K562 (cell line): Measurements from ENCODE around the gene SH2D3A. TPM values are rescaled to one million over a fixed set of nuclear protein-coding genes. Genes with fewer than 3 reads are reported as not detected.
A peak's percentile ranks its signal among the peaks of the same experiment; 100 is the strongest.

Experiments
- CBFA2T2 ChIP-seq: fragments of 450-650 bp; conservative IDR thresholded peaks from 2 replicates; pipeline ENCODE4 v1.6.1; 2017; ENCODE audit warnings: mild to moderate bottlenecking
- CCNT2 ChIP-seq: IDR thresholded peaks from 2 replicates; pipeline ENCODE4 v1.6.1; 2011; ENCODE audit warnings: borderline replicate concordance, low read depth, mild to moderate bottlenecking, moderate library complexity, mixed read lengths, low read length; ENCODE audit not compliant: insufficient read length; ENCODE audit errors: extremely low read depth
- CHD2 ChIP-seq: IDR thresholded peaks from 2 replicates; pipeline ENCODE4 v1.6.1; 2011; ENCODE audit warnings: low read depth, low read length
- E2F6 ChIP-seq, 2 experiments: IDR thresholded peaks; 2 replicates each; pipeline ENCODE4 v1.6.1; 2011; ENCODE audit warnings: borderline replicate concordance in 1 of 2, control low read depth in 1 of 2, low read depth in 1 of 2, low read length in 1 of 2, mild to moderate bottlenecking in 1 of 2, mixed read lengths in 1 of 2, moderate library complexity in 1 of 2; ENCODE audit not compliant: insufficient read depth in 1 of 2, insufficient read length in 1 of 2, poor library complexity in 1 of 2, severe bottlenecking in 1 of 2; ENCODE audit errors: extremely low read depth in 1 of 2
- FOSL1 ChIP-seq: fragments of 200-800 bp; sonication (Bioruptor generic); conservative IDR thresholded peaks from 2 replicates; pipeline ENCODE4 v1.6.1; 2016; ENCODE audit warnings: missing genetic modification characterization, missing compliant biosample characterization
- GATA2 ChIP-seq: sonication (generic); formaldehyde crosslinking; IDR thresholded peaks from 2 replicates; pipeline ENCODE4 v1.4.0; 2020; ENCODE audit warnings: mild to moderate bottlenecking, missing genetic modification reagents
- HDAC1 ChIP-seq, 2 experiments: fragments of 450-650 bp; IDR thresholded peaks; 2 replicates each; pipeline ENCODE4 v1.6.1; 2016 to 2017; ENCODE audit warnings: inconsistent platforms in 1 of 2, mild to moderate bottlenecking in 1 of 2, moderate library complexity in 1 of 2
- HDAC2 ChIP-seq: fragments of 450-650 bp; IDR thresholded peaks from 2 replicates; pipeline ENCODE4 v1.6.1; 2016; ENCODE audit warnings: mild to moderate bottlenecking
- L3MBTL2 ChIP-seq: fragments of 450-650 bp; IDR thresholded peaks from 2 replicates; pipeline ENCODE4 v1.6.1; 2016; ENCODE audit warnings: mild to moderate bottlenecking, moderate library complexity
- MAFK ChIP-seq: IDR thresholded peaks from 2 replicates; pipeline ENCODE4 v1.6.1; 2011; ENCODE audit warnings: low read length, improper control_type of control experiment
- MTA2 ChIP-seq: fragments of 450-650 bp; IDR thresholded peaks from 2 replicates; pipeline ENCODE4 v1.6.1; 2016; ENCODE audit warnings: low read depth
- MXD1 ChIP-seq: fragments of 250-450 bp; sonication (Bioruptor Pico); IDR thresholded peaks from 2 replicates; pipeline ENCODE4 v1.8.0; 2021; ENCODE audit warnings: borderline replicate concordance, mild to moderate bottlenecking, moderate library complexity; ENCODE audit not compliant: poor library complexity, severe bottlenecking
- NFXL1 ChIP-seq: fragments of 450-650 bp; formaldehyde crosslinking; IDR thresholded peaks from 2 replicates; pipeline ENCODE4 v1.4.0; 2021; ENCODE audit warnings: mild to moderate bottlenecking
- NKRF ChIP-seq: fragments of 450-650 bp; IDR thresholded peaks from 2 replicates; pipeline ENCODE4 v1.6.1; 2016; ENCODE audit warnings: borderline replicate concordance
- NR1H2 ChIP-seq: sonication (generic); formaldehyde crosslinking; IDR thresholded peaks from 2 replicates; pipeline ENCODE4 v1.4.0; 2020; ENCODE audit warnings: mild to moderate bottlenecking, missing genetic modification reagents
- PYGO2 ChIP-seq: fragments of 450-650 bp; IDR thresholded peaks from 2 replicates; pipeline ENCODE4 v1.6.1; 2016; ENCODE audit warnings: mild to moderate bottlenecking, missing genetic modification characterization, moderate library complexity, missing compliant biosample characterization
- RBM34 ChIP-seq: fragments of 200-400 bp; formaldehyde crosslinking; IDR thresholded peaks from 2 replicates; pipeline ENCODE4 v1.6.1; 2018; ENCODE audit warnings: low read length, borderline replicate concordance; ENCODE audit not compliant: insufficient read depth
- SIN3B ChIP-seq: fragments of 450-650 bp; IDR thresholded peaks from 2 replicates; pipeline ENCODE4 v1.6.1; 2017; ENCODE audit warnings: low read depth, mild to moderate bottlenecking, moderate library complexity
- SMARCA5 ChIP-seq: fragments of 450-650 bp; IDR thresholded peaks from 2 replicates; pipeline ENCODE4 v1.6.1; 2016
- SRSF7 ChIP-seq: fragments of 200-400 bp; formaldehyde crosslinking; optimal IDR thresholded peaks from 2 replicates; pipeline ENCODE3; 2017; ENCODE audit warnings: mild to moderate bottlenecking, low read depth, low read length
- TRIM24 ChIP-seq, 2 experiments: fragments of 450-650 bp; IDR thresholded peaks; 2 replicates each; pipeline ENCODE4 v1.6.1; 2016
- USF1 ChIP-seq: sonication (generic); formaldehyde crosslinking; IDR thresholded peaks from 2 replicates; pipeline ENCODE4 v1.9.0; 2022; ENCODE audit warnings: mild to moderate bottlenecking, missing genetic modification reagents
- ZBTB43 ChIP-seq: sonication (generic); formaldehyde crosslinking; IDR thresholded peaks from 2 replicates; pipeline ENCODE4 v1.8.0; 2023; ENCODE audit warnings: mild to moderate bottlenecking, missing genetic modification reagents
- polyA plus RNA-seq, 8 experiments: library from polyadenylated mRNA; depleted of rRNA in 4 of 8; stranded (reverse) in 5 of 8; unstranded in 3 of 8; fragments of >200 nt; fragmentation: Nextera tagmentation in 2 of 8; fragmentation: Illumina TruSeq in 1 of 8; extraction: Ambion mirVana in 2 of 8; extraction: Trizol in 1 of 8; gene quantifications; 2 replicates each; pipeline versions ENCODE4 v1.2.1 to v1.2.3, GENCODE V29; 2011 to 2014; ENCODE audit warnings: inconsistent platforms in 1 of 8, missing spikeins in 1 of 8
- total RNA-seq, 7 experiments: library from RNA; depleted of rRNA in 6 of 7; stranded (reverse); fragments of >200 nt in 6 of 7; fragmentation: Illumina TruSeq in 2 of 7; extraction: Trizol in 2 of 7; gene quantifications; 2 replicates each; pipeline versions ENCODE4 v1.2.1 to v1.2.3, GENCODE V29; 2011 to 2021; ENCODE audit warnings: low replicate concordance in 1 of 7

SH2D3A gene
- total and polyA plus RNA-seq, 9 of the 15 experiments (the other 6 are each of a cell fraction or from before 2014, with no cell fraction given): 0.75 to 26.3 (median 8.9) TPM

GRCh38 chr19:6739883-6740588 is 27.2 kb downstream of the SH2D3A start (continued):
- TF ChIP-seq NKRF (peak; percentile 73), SRSF7 (no peak), NR1H2 (CRISPR knock-in tag) (0 out of 2 replicates have a peak, but pooled peaks have one; percentile 75), USF1 (CRISPR knock-in tag) (peak; percentile 69), CBFA2T2 (peak; percentile 15; the same call in 1 of the 2 replicates), HDAC1 (IDR thresholded peaks at IDR 0.05) (peak in 1 of 2 experiments; percentile 87; a peak in 2 of 4 replicates), GATA2 (CRISPR knock-in tag) (peak; percentile 41; the same call in 1 of the 2 replicates), MAFK (no peak), SMARCA5 (no peak), SIN3B (no peak), RBM34 (no peak), FOSL1 (tag) (no peak), MTA2 (peak; percentile 11; the same call in 1 of the 2 replicates), CCNT2 (peak; percentile 62), CHD2 (no peak), MXD1 (CRISPR knock-in tag) (no peak), NFXL1 (CRISPR knock-in tag) (no peak), TRIM24 (IDR thresholded peaks at IDR 0.05) (peak in 1 of 2 experiments; percentile 44; a peak in 1 of 4 replicates), HDAC2 (peak; percentile 72; the same call in 1 of the 2 replicates), L3MBTL2 (peak; percentile 60; the same call in 1 of the 2 replicates), PYGO2 (no peak), ZBTB43 (CRISPR knock-in tag) (no peak), E2F6 (IDR thresholded peaks at IDR 0.05; ENCODE audit: borderline replicate concordance in 1 of 2, extremely low read depth in 1 of 2, insufficient read depth in 1 of 2, insufficient read length in 1 of 2, low read depth in 1 of 2, low read length in 1 of 2, poor library complexity in 1 of 2, severe bottlenecking in 1 of 2) (peak; percentile 56 to 83)
